ENCODE measurements around the gene SEZ6. TPM values are rescaled to one million over a fixed set of nuclear protein-coding genes. Genes with fewer than 3 reads are reported as not detected.

Gene SEZ6
- total and polyA plus RNA-seq, 4 donors = 0.07 to 0.54 (median 0.18) TPM; not detected in 1

DNA sequence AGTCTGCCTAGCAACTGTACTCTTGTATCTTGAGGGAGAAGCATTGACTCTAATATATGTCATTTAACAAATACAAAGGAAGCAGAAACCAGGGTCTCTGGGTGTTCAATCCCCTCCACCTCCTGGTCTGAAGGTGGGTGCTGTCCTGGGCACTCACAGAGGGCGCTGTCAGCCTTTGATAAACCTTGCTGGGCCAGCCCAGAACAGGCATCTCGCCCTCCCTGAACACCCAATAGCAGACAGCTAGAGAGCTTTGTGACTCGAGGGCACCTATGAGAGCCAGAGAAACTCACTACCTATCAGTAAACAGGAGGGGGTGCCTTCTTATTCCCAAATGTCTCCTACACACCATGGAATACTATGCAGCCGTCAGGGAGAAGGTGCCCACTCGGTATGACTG, 30.8 kb upstream of the SEZ6 start:
- Histone ChIP-seq H3K9me3 (ENCODE audit: control insufficient read depth in 4 of 4, insufficient read depth in 3 of 4, low read length in 3 of 4) (peaks cover 0 to 8% (median 2%) of the 10 kb centered on the region in 4 donors), H3K4me1 (ENCODE audit: control insufficient read depth in 5 of 5, insufficient read depth in 5 of 5, low read length in 5 of 5) (peaks cover 0 to 3% (median 0%) of the 10 kb centered on the region in 5 donors), H3K36me3 (ENCODE audit: control insufficient read depth in 4 of 4, insufficient read depth in 4 of 4, low read length in 4 of 4) (no peaks in the 10 kb centered on the region), H3K27me3 (ENCODE audit: control insufficient read depth in 3 of 3, insufficient read depth in 3 of 3, low read length in 2 of 3) (peaks cover 0 to 37% (median 12%) of the 10 kb centered on the region in 3 donors), H3K9ac (ENCODE audit: insufficient read depth in 1 of 2, low read length in 2 of 2) (no peak overlapping the region), H3K4me3 (no peak overlapping the region), H3K27ac (ENCODE audit: low read depth in 1 of 2, low read length in 1 of 2) (no peak overlapping the region)
- 71 to 78% methylated on average over 5 of the region's 5 CpGs for WGBS, 2 donors
- ATAC-seq (ENCODE audit: insufficient read depth, low FRiP score) (no peak), DNase-seq (no peak)
- TF ChIP-seq, protein P1, sequence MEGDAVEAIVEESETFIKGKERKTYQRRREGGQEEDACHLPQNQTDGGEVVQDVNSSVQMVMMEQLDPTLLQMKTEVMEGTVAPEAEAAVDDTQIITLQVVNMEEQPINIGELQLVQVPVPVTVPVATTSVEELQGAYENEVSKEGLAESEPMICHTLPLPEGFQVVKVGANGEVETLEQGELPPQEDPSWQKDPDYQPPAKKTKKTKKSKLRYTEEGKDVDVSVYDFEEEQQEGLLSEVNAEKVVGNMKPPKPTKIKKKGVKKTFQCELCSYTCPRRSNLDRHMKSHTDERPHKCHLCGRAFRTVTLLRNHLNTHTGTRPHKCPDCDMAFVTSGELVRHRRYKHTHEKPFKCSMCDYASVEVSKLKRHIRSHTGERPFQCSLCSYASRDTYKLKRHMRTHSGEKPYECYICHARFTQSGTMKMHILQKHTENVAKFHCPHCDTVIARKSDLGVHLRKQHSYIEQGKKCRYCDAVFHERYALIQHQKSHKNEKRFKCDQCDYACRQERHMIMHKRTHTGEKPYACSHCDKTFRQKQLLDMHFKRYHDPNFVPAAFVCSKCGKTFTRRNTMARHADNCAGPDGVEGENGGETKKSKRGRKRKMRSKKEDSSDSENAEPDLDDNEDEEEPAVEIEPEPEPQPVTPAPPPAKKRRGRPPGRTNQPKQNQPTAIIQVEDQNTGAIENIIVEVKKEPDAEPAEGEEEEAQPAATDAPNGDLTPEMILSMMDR (IDR thresholded peaks at IDR 0.05; ENCODE audit: control extremely low read depth, extremely low read depth) = no peak

DNA sequence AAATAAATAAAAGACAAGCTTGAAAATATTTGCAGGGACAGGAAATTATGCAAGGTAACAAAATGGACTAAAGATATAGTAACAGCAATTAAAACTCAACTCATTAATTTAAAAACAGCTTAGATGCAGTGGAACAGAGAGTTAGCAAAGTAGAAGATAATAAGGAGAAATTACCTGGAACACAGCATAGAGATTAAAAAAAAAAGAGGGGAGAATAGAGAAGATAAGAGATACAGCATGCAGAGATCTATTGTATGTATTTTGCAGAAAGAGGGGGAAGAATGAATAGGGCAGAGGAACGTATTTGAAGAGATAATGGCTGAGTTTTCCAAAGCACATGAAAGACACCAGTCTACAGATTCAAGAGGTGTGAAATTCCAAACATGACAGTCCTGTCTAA, 28.7 kb upstream of the SEZ6 start:
- Histone ChIP-seq H3K27ac (ENCODE audit: low read depth in 1 of 2, low read length in 1 of 2) (no peak overlapping the region), H3K9me3 (ENCODE audit: control insufficient read depth in 4 of 4, insufficient read depth in 3 of 4, low read length in 3 of 4) (peaks cover 0 to 8% (median 2%) of the 10 kb centered on the region in 4 donors), H3K4me3 (no peak overlapping the region), H3K9ac (ENCODE audit: insufficient read depth in 1 of 2, low read length in 2 of 2) (no peak overlapping the region), H3K27me3 (ENCODE audit: control insufficient read depth in 3 of 3, insufficient read depth in 3 of 3, low read length in 2 of 3) (peaks cover 0 to 37% (median 14%) of the 10 kb centered on the region in 3 donors), H3K4me1 (ENCODE audit: control insufficient read depth in 5 of 5, insufficient read depth in 5 of 5, low read length in 5 of 5) (peaks cover 0 to 3% (median 0%) of the 10 kb centered on the region in 5 donors), H3K36me3 (ENCODE audit: control insufficient read depth in 4 of 4, insufficient read depth in 4 of 4, low read length in 4 of 4) (no peaks in the 10 kb centered on the region)
- TF ChIP-seq, protein P1 (IDR thresholded peaks at IDR 0.05; ENCODE audit: control extremely low read depth, extremely low read depth) = no peak
- 56 to 65% methylated on average over 1 of the region's 1 CpG for WGBS, 2 donors
- ATAC-seq (ENCODE audit: insufficient read depth, low FRiP score) (no peak), DNase-seq (no peak)

GRCh38 chr17:29032857-29033197, 27.0 kb upstream of the SEZ6 start:
- TF ChIP-seq, protein P1 (IDR thresholded peaks at IDR 0.05; ENCODE audit: control extremely low read depth, extremely low read depth) = no peak
- no peak for DNase-seq
- H3K27ac ChIP-seq (ENCODE audit: low read depth in 1 of 2, low read length in 1 of 2) = no peak overlapping the region
- peaks cover 0 to 8% (median 2%) of the 10 kb centered on the region in 4 donors for H3K9me3 ChIP-seq (ENCODE audit: control insufficient read depth in 4 of 4, insufficient read depth in 3 of 4, low read length in 3 of 4)
- 25 to 37% methylated on average over 6 of the region's 6 CpGs for WGBS, 2 donors
- no peak overlapping the region for H3K9ac ChIP-seq (ENCODE audit: insufficient read depth in 1 of 2, low read length in 2 of 2)
- peaks cover 0 to 2% (median 0%) of the 10 kb centered on the region in 5 donors for H3K4me1 ChIP-seq (ENCODE audit: control insufficient read depth in 5 of 5, insufficient read depth in 5 of 5, low read length in 5 of 5)
- no peaks in the 10 kb centered on the region for H3K36me3 ChIP-seq (ENCODE audit: control insufficient read depth in 4 of 4, insufficient read depth in 4 of 4, low read length in 4 of 4)
- H3K27me3 ChIP-seq (ENCODE audit: control insufficient read depth in 3 of 3, insufficient read depth in 3 of 3, low read length in 2 of 3) = peaks cover 0 to 30% (median 11%) of the 10 kb centered on the region in 3 donors
- no peak overlapping the region for H3K4me3 ChIP-seq
- ATAC-seq (ENCODE audit: insufficient read depth, low FRiP score) = no peak

Measured in lung (tissue), 12 donors.